Skin epidermis (tissue), 12 donors: Measurements from ENCODE around the gene ZNF850.
"Not testable (repeated sequence)": the region's sequence is repeated elsewhere in the genome, so short reads cannot be mapped to it uniquely, and the experiment has no call there.

Experiments used
- H3K27ac ChIP-seq, 21 experiments: fragments of 200-600 bp; sonication (generic) in 11 of 21; one replicate each; pipeline ENCODE4 v1.5.0; 2020; ENCODE audit warnings: mild to moderate bottlenecking in 3 of 21, inconsistent platforms in 2 of 21, moderate library complexity in 2 of 21
- H3K4me3 ChIP-seq, 7 experiments: fragments of 200-600 bp; sonication (generic) in 2 of 7; one replicate each; pipeline ENCODE4 v1.5.0; 2020; ENCODE audit warnings: inconsistent platforms in 2 of 7, mild to moderate bottlenecking in 2 of 7, moderate library complexity in 1 of 7

The ZNF850 gene

GRCh38 chr19:36772311-36773222, at the start of gene ZNF850:
TSS of gene ZNF850 (minus strand) at chr19:36772807. CDS start at chr19:36762606, 10,201 bp downstream.
- Histone ChIP-seq H3K27ac (peak within 1 kb of the TSS; percentile 7 to 90 (median 78)), H3K4me3 (peak within 1 kb of the TSS; percentile 64 to 84 (median 77))

- Histone ChIP-seq H3K4me3 (no peak overlapping the region), H3K27ac (no peak overlapping the region)
Observed at GRCh38 chr19:36821758-36822157, 49.2 kb upstream of the ZNF850 start.

GRCh38 chr19:36819130-36819630, 46.6 kb upstream of the ZNF850 start:
- H3K4me3 ChIP-seq = no peak overlapping the region
- no peak overlapping the region for H3K27ac ChIP-seq

- H3K4me3 ChIP-seq = no peak overlapping the region
- no peak overlapping the region for H3K27ac ChIP-seq
Observed at GRCh38 chr19:36807029-36807428, 34.4 kb upstream of the ZNF850 start.

- H3K4me3 ChIP-seq = no peak overlapping the region
- no peak overlapping the region for H3K27ac ChIP-seq
Observed at GRCh38 chr19:36805364-36805763, 32.8 kb upstream of the ZNF850 start.

- H3K27ac ChIP-seq = peak overlapping the region in 20 of 21 experiments; percentile 27 to 86 (median 68)
- peak overlapping the region; percentile 48 to 87 (median 72) for H3K4me3 ChIP-seq
Observed at GRCh38 chr19:36797786-36798108, 25.1 kb upstream of the ZNF850 start.

GRCh38 chr19:36796714-36796992, 24.0 kb upstream of the ZNF850 start:
- H3K27ac ChIP-seq = peak overlapping the region in 18 of 21 experiments; percentile 6 to 86 (median 63)

GRCh38 chr19:36791420-36792141, 19.0 kb upstream of the ZNF850 start:
- H3K4me3 ChIP-seq, H3K27ac ChIP-seq: not testable (repeated sequence)

More at GRCh38 chr19:36796714-36796992, 24.0 kb upstream of the ZNF850 start:
- H3K4me3 ChIP-seq = peak overlapping the region; percentile 48 to 87 (median 72)

GRCh38 chr19:36775768-36776167, 3.2 kb upstream of the ZNF850 start:
- H3K4me3 ChIP-seq = peak overlapping the region in 4 of 7 experiments; percentile 15 to 42 (median 31)
- H3K27ac ChIP-seq = peak overlapping the region in 3 of 21 experiments; percentile 31 to 44 (median 43)

GRCh38 chr19:36773223-36773579, 594 bp upstream of the ZNF850 start:
- Histone ChIP-seq H3K27ac (peak overlapping the region in 14 of 21 experiments; percentile 62 to 90 (median 80)), H3K4me3 (peak overlapping the region; percentile 64 to 84 (median 77))

- H3K4me3 ChIP-seq = peak overlapping the region; percentile 64 to 84 (median 77)
- peak overlapping the region in 17 of 21 experiments; percentile 28 to 90 (median 80) for H3K27ac ChIP-seq
Observed at GRCh38 chr19:36771261-36772231, 1.1 kb downstream of the ZNF850 start.

GRCh38 chr19:36750066-36750691, 22.4 kb downstream of the ZNF850 start:
- no peak overlapping the region for H3K27ac ChIP-seq
- H3K4me3 ChIP-seq = no peak overlapping the region

- not testable (repeated sequence) for H3K27ac ChIP-seq, H3K4me3 ChIP-seq
Observed at GRCh38 chr19:36749613-36750012, 23.0 kb downstream of the ZNF850 start.

GRCh38 chr19:36748431-36749275, 24.0 kb downstream of the ZNF850 start:
- Histone ChIP-seq H3K27ac (no peak overlapping the region), H3K4me3 (no peak overlapping the region)

GRCh38 chr19:36747750-36748149, 24.9 kb downstream of the ZNF850 start:
- H3K27ac ChIP-seq = no peak overlapping the region
- no peak overlapping the region for H3K4me3 ChIP-seq

- Histone ChIP-seq H3K27ac (no peak overlapping the region), H3K4me3 (no peak overlapping the region)
Observed at GRCh38 chr19:36745870-36746269, 26.7 kb downstream of the ZNF850 start.

- not testable (repeated sequence) for H3K27ac ChIP-seq, H3K4me3 ChIP-seq
Observed at GRCh38 chr19:36736166-36736565, 36.4 kb downstream of the ZNF850 start.
